Left ventricle myocardium inferior (tissue), 1 donor: ENCODE data around the gene RAD9A. TPM values are rescaled to one million over a fixed set of nuclear protein-coding genes. Genes with fewer than 3 reads are reported as not detected.
A peak's percentile ranks its signal among the peaks of the same experiment; 100 is the strongest.

ENCODE experiments used
- DNase-seq: peaks from one replicate; pipeline ENCODE4 v3.0.0-alpha.2; 2020
- H3K27ac ChIP-seq: fragments of 200-600 bp; replicated peaks from 2 replicates; pipeline ENCODE4 v1.8.0; 2021
- H3K27me3 ChIP-seq: fragments of 200-600 bp; 2 replicates; pipeline ENCODE4 v1.8.0; 2021; ENCODE audit warnings: low read depth
- H3K36me3 ChIP-seq: fragments of 200-600 bp; 2 replicates; pipeline ENCODE4 v1.8.0; 2021
- H3K4me1 ChIP-seq: fragments of 200-600 bp; 2 replicates; pipeline ENCODE4 v1.8.0; 2021
- H3K4me3 ChIP-seq: fragments of 200-600 bp; 2 replicates; pipeline ENCODE4 v1.8.0; 2021; ENCODE audit warnings: mild to moderate bottlenecking, moderate library complexity
- H3K9me3 ChIP-seq: fragments of 200-600 bp; replicated peaks from 2 replicates; pipeline ENCODE4 v1.8.0; 2021
- intact Hi-C: fragments of 100-400 bp; cut with micrococcal nuclease; formaldehyde crosslinking; loops from one replicate; pipeline ENCODE4 v1.11.0; 2022
- total RNA-seq: library from RNA; stranded (reverse); fragmentation: NEBNext Ultra II Directional; extraction: Animal tissue kit (Norgen Biotek cat#: 25700); gene quantifications from one replicate; pipeline ENCODE4 v1.2.1, GENCODE V29; 2021
- TF ChIP-seq, protein P1 (sequence below): fragments of 200-600 bp; IDR thresholded peaks from 2 replicates; pipeline ENCODE4 v1.8.0; 2021; ENCODE audit warnings: antibody characterized with exemption, mild to moderate bottlenecking, borderline replicate concordance
- donor health status: DM: no; HTN: yes; CAD: no; lungs with severe emphysema.

Gene RAD9A
- total RNA-seq, 1 donor from 2014 or later: 7.0 TPM

DNA sequence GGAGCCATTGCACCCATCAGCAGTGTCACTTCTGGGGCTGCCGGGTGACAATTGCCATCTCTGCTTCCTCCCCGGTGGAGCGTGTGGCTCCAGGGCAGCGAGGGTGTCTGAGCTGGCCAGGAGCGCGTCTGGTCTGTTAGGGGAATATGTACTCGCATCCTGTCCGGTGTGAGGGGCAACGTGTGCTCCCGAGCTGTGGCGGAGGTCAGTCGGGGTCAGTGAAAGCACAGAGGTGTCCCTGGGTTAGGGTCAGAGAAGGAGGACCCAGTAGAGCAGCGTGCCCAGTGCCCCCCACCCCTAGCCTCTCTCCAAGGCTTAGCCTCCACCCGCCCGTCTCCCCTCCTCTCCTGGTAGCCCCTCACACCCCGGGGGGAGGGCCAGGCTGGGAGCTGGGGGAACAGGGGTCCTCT is 19.9 kb upstream of the RAD9A start:
- Histone ChIP-seq H3K27me3 (peaks cover 26% of the 10 kb centered on the region), H3K4me3 (peak overlapping the region; percentile 82), H3K27ac (peak overlapping the region; percentile 91), H3K9me3 (no peaks in the 10 kb centered on the region), H3K4me1 (peaks cover 57% of the 10 kb centered on the region), H3K36me3 (no peaks in the 10 kb centered on the region)
- intact Hi-C loops: no loop called here
- DNase-seq: no peak
- TF ChIP-seq, protein P1, sequence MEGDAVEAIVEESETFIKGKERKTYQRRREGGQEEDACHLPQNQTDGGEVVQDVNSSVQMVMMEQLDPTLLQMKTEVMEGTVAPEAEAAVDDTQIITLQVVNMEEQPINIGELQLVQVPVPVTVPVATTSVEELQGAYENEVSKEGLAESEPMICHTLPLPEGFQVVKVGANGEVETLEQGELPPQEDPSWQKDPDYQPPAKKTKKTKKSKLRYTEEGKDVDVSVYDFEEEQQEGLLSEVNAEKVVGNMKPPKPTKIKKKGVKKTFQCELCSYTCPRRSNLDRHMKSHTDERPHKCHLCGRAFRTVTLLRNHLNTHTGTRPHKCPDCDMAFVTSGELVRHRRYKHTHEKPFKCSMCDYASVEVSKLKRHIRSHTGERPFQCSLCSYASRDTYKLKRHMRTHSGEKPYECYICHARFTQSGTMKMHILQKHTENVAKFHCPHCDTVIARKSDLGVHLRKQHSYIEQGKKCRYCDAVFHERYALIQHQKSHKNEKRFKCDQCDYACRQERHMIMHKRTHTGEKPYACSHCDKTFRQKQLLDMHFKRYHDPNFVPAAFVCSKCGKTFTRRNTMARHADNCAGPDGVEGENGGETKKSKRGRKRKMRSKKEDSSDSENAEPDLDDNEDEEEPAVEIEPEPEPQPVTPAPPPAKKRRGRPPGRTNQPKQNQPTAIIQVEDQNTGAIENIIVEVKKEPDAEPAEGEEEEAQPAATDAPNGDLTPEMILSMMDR: no peak

DNA sequence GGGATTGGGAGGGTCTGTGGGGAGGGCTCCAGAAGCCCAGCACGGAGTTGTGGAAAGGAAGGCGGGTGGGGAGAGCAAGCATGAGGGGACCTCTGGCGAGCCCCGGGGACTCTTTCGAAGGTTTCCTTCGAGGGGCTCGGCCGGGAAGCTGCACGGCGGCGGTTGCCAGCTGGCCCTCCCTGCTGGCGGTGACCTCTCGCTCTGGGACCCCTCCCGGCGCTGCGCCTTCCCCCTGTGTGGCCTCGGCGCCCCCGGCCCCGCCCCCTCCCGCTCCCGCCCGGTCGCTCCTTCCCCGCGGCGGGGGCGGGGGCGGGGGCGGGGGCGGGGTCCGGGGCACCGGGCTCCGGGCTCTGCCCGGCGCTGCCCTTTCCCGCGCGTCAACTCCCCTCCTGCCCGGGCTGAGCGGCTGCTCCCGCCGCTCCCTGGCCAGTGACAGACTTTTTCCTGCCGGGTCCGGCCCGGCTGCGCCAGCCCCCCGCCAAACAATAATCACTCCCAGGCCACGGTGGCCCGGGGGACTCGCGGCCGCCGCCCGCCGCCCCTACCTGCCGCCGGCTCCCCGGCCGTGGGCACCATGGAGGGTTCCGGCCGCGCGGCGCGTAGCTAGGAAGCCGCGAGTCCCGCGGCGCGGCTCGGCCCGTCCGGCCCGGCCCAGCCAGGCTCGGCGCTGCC is 19.3 kb upstream of the RAD9A start:
- TF ChIP-seq, protein P1: no peak
- intact Hi-C loops: no loop called here
- peak overlapping the region; percentile 82 for H3K4me3 ChIP-seq
- H3K36me3 ChIP-seq: no peaks in the 10 kb centered on the region
- no peak for DNase-seq
- peak overlapping the region; percentile 91 for H3K27ac ChIP-seq
- peaks cover 32% of the 10 kb centered on the region for H3K27me3 ChIP-seq
- H3K4me1 ChIP-seq: peaks cover 52% of the 10 kb centered on the region
- no peaks in the 10 kb centered on the region for H3K9me3 ChIP-seq

DNA sequence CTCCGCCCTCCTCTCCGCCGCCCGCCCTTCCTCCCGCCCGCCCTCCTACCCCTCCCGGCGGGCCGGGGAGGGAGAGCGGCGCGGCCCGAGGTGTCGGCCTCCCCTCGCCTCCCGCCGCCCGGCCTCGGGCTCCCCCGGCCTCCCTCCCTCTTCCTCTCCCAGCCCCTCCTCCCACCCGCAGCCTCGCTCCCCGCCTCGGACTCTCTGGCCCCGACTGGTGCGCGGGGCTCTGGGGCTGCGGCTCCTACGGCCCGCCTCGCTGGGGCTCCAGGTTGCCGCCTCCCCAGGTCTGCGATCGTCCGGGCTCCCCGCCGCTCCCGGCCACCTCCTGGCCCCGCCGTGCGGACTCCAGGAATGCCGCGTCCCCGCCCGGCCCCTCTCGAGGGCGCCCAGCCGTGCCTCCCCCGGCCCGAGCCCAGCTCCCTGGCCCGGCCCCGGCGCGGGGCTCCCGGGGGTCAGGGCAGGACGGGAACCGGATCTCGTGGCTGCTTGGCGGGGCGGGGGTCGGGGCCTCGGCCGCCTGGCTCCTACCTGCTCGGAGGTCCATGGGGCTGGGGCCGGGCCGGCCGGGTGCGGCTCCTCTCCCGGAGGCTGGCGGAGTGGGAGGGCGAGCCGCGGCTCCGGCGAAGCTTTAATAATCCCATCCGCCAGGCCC is 18.7 kb upstream of the RAD9A start, which contains the start of gene CLCF1:
TSS of gene CLCF1 (minus strand) at position 606 of the 655 bp plus-strand sequence. CDS start at position 547, 59 bp downstream.
- H3K4me1 ChIP-seq: peaks cover 45% of the 10 kb centered on the region
- DNase-seq: peak; percentile 69
- intact Hi-C loops: no loop called here

DNA sequence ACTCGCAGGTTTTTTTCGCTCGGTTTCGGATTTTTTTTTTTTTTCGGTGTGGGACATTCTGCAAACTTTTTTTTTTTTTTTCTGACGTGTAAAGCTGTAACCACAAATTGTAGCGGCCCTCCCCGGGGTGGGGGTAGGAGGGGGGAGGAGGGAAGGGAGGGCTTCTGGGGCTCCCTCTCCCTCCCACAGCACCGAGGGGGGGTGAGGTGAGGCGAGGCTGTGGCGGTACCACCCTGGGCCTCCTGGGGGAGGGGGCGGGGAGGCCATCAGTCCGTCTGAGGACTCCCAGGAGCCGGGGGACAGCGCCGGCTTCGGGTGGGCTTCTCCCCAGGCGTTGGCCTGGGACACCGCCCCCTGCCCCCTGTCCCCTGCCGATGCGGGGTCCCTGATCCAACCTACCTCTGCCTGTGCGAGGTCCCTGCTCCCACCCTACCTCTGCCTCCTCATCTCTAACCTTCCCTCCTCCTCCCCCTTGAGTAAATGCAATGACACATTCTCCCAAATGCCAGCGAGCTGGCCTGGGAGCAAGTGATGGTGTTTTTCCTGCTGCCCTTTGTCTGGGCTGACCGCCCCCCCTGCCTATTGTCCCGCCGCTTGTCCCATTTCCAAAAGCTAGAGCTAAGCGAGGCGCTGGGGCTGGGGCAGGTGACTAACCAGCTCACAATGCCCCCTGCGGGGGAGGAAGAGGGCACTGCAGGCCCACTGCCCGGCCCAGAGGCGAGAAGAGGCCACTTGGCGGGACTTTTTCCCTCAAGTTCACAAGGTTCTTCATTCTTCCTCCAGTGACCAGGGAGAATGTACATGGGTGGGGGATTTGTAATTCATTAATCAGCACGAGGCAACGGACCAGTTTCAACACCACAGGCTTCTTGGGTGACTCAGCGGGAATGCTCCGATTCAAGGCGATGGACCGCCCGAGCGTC is 17.9 kb upstream of the RAD9A start:
- Histone ChIP-seq H3K27ac (peak overlapping the region; percentile 91), H3K4me1 (peaks cover 43% of the 10 kb centered on the region), H3K9me3 (no peaks in the 10 kb centered on the region), H3K36me3 (no peaks in the 10 kb centered on the region), H3K4me3 (peak overlapping the region; percentile 82), H3K27me3 (peaks cover 36% of the 10 kb centered on the region)
- DNase-seq: peak; percentile 53
- TF ChIP-seq, protein P1: peak; percentile 60
- intact Hi-C loops: no loop called here

More for the DNA sequence above, 18.7 kb upstream of the RAD9A start, which contains the start of gene CLCF1:
- Histone ChIP-seq H3K36me3 (no peaks in the 10 kb centered on the region), H3K27ac (peak within 1 kb of the TSS; percentile 91), H3K27me3 (peaks cover 36% of the 10 kb centered on the region), H3K9me3 (no peaks in the 10 kb centered on the region), H3K4me3 (peak within 1 kb of the TSS; percentile 82)
- TF ChIP-seq, protein P1: no peak
